ENCODE results near the gene RABGEF1.
"Not testable (repeated sequence)": the region's sequence is repeated elsewhere in the genome, so short reads cannot be mapped to it uniquely, and the experiment has no call there.

The RABGEF1 gene

GRCh38 chr7:66740302-66740979 lies at the start of gene RABGEF1:
Gene RABGEF1 (plus strand): TSS chr7:66740733. CDS start chr7:66771900, 31,167 bp downstream.
- Mint-ChIP-seq H3K27me3 (no peaks in the 10 kb centered on the region), H3K36me3 (ENCODE audit: low read depth) (peaks cover 11% of the 10 kb centered on the region), H3K9me3 (peaks cover 5% of the 10 kb centered on the region), H3K4me1 (ENCODE audit: low read depth) (peaks cover 57% of the 10 kb centered on the region), H3K4me3 (peak within 1 kb of the TSS; percentile 94), H3K27ac (peak within 1 kb of the TSS; percentile 92)

- H3K27ac Mint-ChIP-seq: no peak overlapping the region
- no peaks in the 10 kb centered on the region for H3K36me3 Mint-ChIP-seq (ENCODE audit: low read depth)
- no peaks in the 10 kb centered on the region for H3K4me1 Mint-ChIP-seq (ENCODE audit: low read depth)
- no peaks in the 10 kb centered on the region for H3K9me3 Mint-ChIP-seq
- H3K4me3 Mint-ChIP-seq: no peak overlapping the region
- H3K27me3 Mint-ChIP-seq: no peaks in the 10 kb centered on the region
Measured at GRCh38 chr7:66693331-66693730, 47.2 kb upstream of the RABGEF1 start.

- Mint-ChIP-seq H3K4me3 (no peak overlapping the region), H3K9me3 (no peaks in the 10 kb centered on the region), H3K4me1 (ENCODE audit: low read depth) (no peaks in the 10 kb centered on the region), H3K36me3 (ENCODE audit: low read depth) (no peaks in the 10 kb centered on the region), H3K27ac (no peak overlapping the region), H3K27me3 (no peaks in the 10 kb centered on the region)
Measured at GRCh38 chr7:66694286-66694685, 46.2 kb upstream of the RABGEF1 start.

GRCh38 chr7:66695417-66695816 lies 45.1 kb upstream of the RABGEF1 start:
- H3K4me1 Mint-ChIP-seq (ENCODE audit: low read depth); H3K27me3 Mint-ChIP-seq; H3K4me3 Mint-ChIP-seq; H3K9me3 Mint-ChIP-seq; H3K36me3 Mint-ChIP-seq (ENCODE audit: low read depth): not testable (repeated sequence)
- H3K27ac Mint-ChIP-seq: peak overlapping the region; percentile 10

GRCh38 chr7:66696134-66696533 lies 44.4 kb upstream of the RABGEF1 start:
- not testable (repeated sequence) for H3K4me3 Mint-ChIP-seq; H3K36me3 Mint-ChIP-seq (ENCODE audit: low read depth); H3K4me1 Mint-ChIP-seq (ENCODE audit: low read depth); H3K9me3 Mint-ChIP-seq; H3K27ac Mint-ChIP-seq; H3K27me3 Mint-ChIP-seq

- no peaks in the 10 kb centered on the region for H3K27me3 Mint-ChIP-seq
- H3K4me3 Mint-ChIP-seq: no peak overlapping the region
- no peaks in the 10 kb centered on the region for H3K36me3 Mint-ChIP-seq (ENCODE audit: low read depth)
- no peak overlapping the region for H3K27ac Mint-ChIP-seq
- no peaks in the 10 kb centered on the region for H3K4me1 Mint-ChIP-seq (ENCODE audit: low read depth)
- H3K9me3 Mint-ChIP-seq: no peaks in the 10 kb centered on the region
Measured at GRCh38 chr7:66696774-66697191, 43.8 kb upstream of the RABGEF1 start.

- Mint-ChIP-seq H3K4me3 (no peak overlapping the region), H3K9me3 (no peaks in the 10 kb centered on the region), H3K36me3 (ENCODE audit: low read depth) (no peaks in the 10 kb centered on the region), H3K27me3 (no peaks in the 10 kb centered on the region), H3K27ac (no peak overlapping the region), H3K4me1 (ENCODE audit: low read depth) (no peaks in the 10 kb centered on the region)
Measured at GRCh38 chr7:66697449-66698438, 42.8 kb upstream of the RABGEF1 start.

GRCh38 chr7:66698652-66699205 lies 41.8 kb upstream of the RABGEF1 start:
- no peak overlapping the region for H3K27ac Mint-ChIP-seq
- no peaks in the 10 kb centered on the region for H3K9me3 Mint-ChIP-seq
- H3K36me3 Mint-ChIP-seq (ENCODE audit: low read depth): no peaks in the 10 kb centered on the region

GRCh38 chr7:66699998-66700397 lies 40.5 kb upstream of the RABGEF1 start:
- H3K27ac Mint-ChIP-seq: no peak overlapping the region
- no peaks in the 10 kb centered on the region for H3K4me1 Mint-ChIP-seq (ENCODE audit: low read depth)
- H3K9me3 Mint-ChIP-seq: no peaks in the 10 kb centered on the region
- H3K36me3 Mint-ChIP-seq (ENCODE audit: low read depth): no peaks in the 10 kb centered on the region
- no peak overlapping the region for H3K4me3 Mint-ChIP-seq
- H3K27me3 Mint-ChIP-seq: no peaks in the 10 kb centered on the region

More at GRCh38 chr7:66698652-66699205, 41.8 kb upstream of the RABGEF1 start:
- no peak overlapping the region for H3K4me3 Mint-ChIP-seq
- no peaks in the 10 kb centered on the region for H3K4me1 Mint-ChIP-seq (ENCODE audit: low read depth)
- H3K27me3 Mint-ChIP-seq: no peaks in the 10 kb centered on the region

GRCh38 chr7:66700633-66701131 lies 39.9 kb upstream of the RABGEF1 start:
- H3K27me3 Mint-ChIP-seq: no peaks in the 10 kb centered on the region
- H3K4me3 Mint-ChIP-seq: no peak overlapping the region
- no peak overlapping the region for H3K27ac Mint-ChIP-seq
- H3K4me1 Mint-ChIP-seq (ENCODE audit: low read depth): no peaks in the 10 kb centered on the region
- no peaks in the 10 kb centered on the region for H3K36me3 Mint-ChIP-seq (ENCODE audit: low read depth)
- H3K9me3 Mint-ChIP-seq: no peaks in the 10 kb centered on the region

GRCh38 chr7:66707825-66708224 lies 32.7 kb upstream of the RABGEF1 start:
- no peaks in the 10 kb centered on the region for H3K9me3 Mint-ChIP-seq

GRCh38 chr7:66710752-66711151 lies 29.8 kb upstream of the RABGEF1 start:
- not testable (repeated sequence) for H3K27ac Mint-ChIP-seq; H3K4me3 Mint-ChIP-seq; H3K4me1 Mint-ChIP-seq (ENCODE audit: low read depth); H3K27me3 Mint-ChIP-seq
- Mint-ChIP-seq H3K9me3 (peaks cover 11% of the 10 kb centered on the region), H3K36me3 (ENCODE audit: low read depth) (peaks cover 51% of the 10 kb centered on the region)

More at GRCh38 chr7:66707825-66708224, 32.7 kb upstream of the RABGEF1 start:
- Mint-ChIP-seq H3K4me3 (no peak overlapping the region), H3K27me3 (no peaks in the 10 kb centered on the region), H3K36me3 (ENCODE audit: low read depth) (peaks cover 24% of the 10 kb centered on the region), H3K27ac (no peak overlapping the region), H3K4me1 (ENCODE audit: low read depth) (no peaks in the 10 kb centered on the region)

GRCh38 chr7:66713687-66714086 lies 26.8 kb upstream of the RABGEF1 start:
- H3K4me1 Mint-ChIP-seq (ENCODE audit: low read depth): no peaks in the 10 kb centered on the region
- H3K27ac Mint-ChIP-seq: no peak overlapping the region
- H3K36me3 Mint-ChIP-seq (ENCODE audit: low read depth): peaks cover 46% of the 10 kb centered on the region
- peaks cover 11% of the 10 kb centered on the region for H3K9me3 Mint-ChIP-seq
- H3K4me3 Mint-ChIP-seq: no peak overlapping the region
- no peaks in the 10 kb centered on the region for H3K27me3 Mint-ChIP-seq

GRCh38 chr7:66716634-66717033 lies 23.9 kb upstream of the RABGEF1 start:
- Mint-ChIP-seq H3K36me3 (ENCODE audit: low read depth) (peaks cover 34% of the 10 kb centered on the region), H3K9me3 (peaks cover 11% of the 10 kb centered on the region)
- not testable (repeated sequence) for H3K27me3 Mint-ChIP-seq; H3K27ac Mint-ChIP-seq; H3K4me1 Mint-ChIP-seq (ENCODE audit: low read depth); H3K4me3 Mint-ChIP-seq

GRCh38 chr7:66720561-66720960 lies 20.0 kb upstream of the RABGEF1 start:
- Mint-ChIP-seq H3K4me3 (no peak overlapping the region), H3K9me3 (peaks cover 17% of the 10 kb centered on the region), H3K27me3 (no peaks in the 10 kb centered on the region), H3K36me3 (ENCODE audit: low read depth) (peaks cover 37% of the 10 kb centered on the region), H3K4me1 (ENCODE audit: low read depth) (no peaks in the 10 kb centered on the region), H3K27ac (no peak overlapping the region)
